HEK293T (cell line): ENCODE measurements around the gene CD300LF.
A peak's percentile ranks its signal among the peaks of the same experiment; 100 is the strongest.

Source experiments
- CTCF ChIA-PET: fragments of 350-600 bp; formaldehyde crosslinking; extraction: SDS; loops from one replicate; lab custom pipeline; 2021; ENCODE audit warnings: antibody characterized with exemption, inconsistent platforms; lab: Yijun Ruan, JAX
- POLR2A ChIA-PET: fragments of 350-600 bp; formaldehyde crosslinking; extraction: SDS; loops from one replicate; lab custom pipeline; 2020; ENCODE audit warnings: antibody characterized with exemption, inconsistent platforms; lab: Yijun Ruan, JAX
- DNase-seq: peaks from one replicate; pipeline ENCODE4 v3.0.0; 2012; ENCODE audit warnings: mixed read lengths; ENCODE audit errors: extremely low spot score
- ARNT ChIP-seq: fragments of 450-650 bp; IDR thresholded peaks from 2 replicates; pipeline ENCODE4 v1.6.1; 2017; ENCODE audit warnings: mild to moderate bottlenecking
- BHLHE40 ChIP-seq: fragments of 450-650 bp; IDR thresholded peaks from 2 replicates; pipeline ENCODE4 v1.6.1; 2016; ENCODE audit warnings: mild to moderate bottlenecking, moderate library complexity, borderline replicate concordance
- CTBP1 ChIP-seq: fragments of 450-650 bp; IDR thresholded peaks from 2 replicates; pipeline ENCODE4 v1.6.1; 2016; ENCODE audit warnings: borderline replicate concordance
- ELF4 ChIP-seq: fragments of 450-650 bp; IDR thresholded peaks from 2 replicates; pipeline ENCODE4 v1.6.1; 2017; ENCODE audit warnings: antibody characterized with exemption
- FOXA1 ChIP-seq: fragments of 450-650 bp; IDR thresholded peaks from 2 replicates; pipeline ENCODE4 v1.6.1; 2016; ENCODE audit warnings: mild to moderate bottlenecking
- FOXK2 ChIP-seq: fragments of 450-650 bp; IDR thresholded peaks from 2 replicates; pipeline ENCODE4 v1.6.1; 2016; ENCODE audit warnings: mild to moderate bottlenecking
- FOXM1 ChIP-seq: fragments of 450-650 bp; IDR thresholded peaks from 2 replicates; pipeline ENCODE4 v1.6.1; 2017; ENCODE audit warnings: mild to moderate bottlenecking, borderline replicate concordance
- HDGF ChIP-seq: fragments of 450-650 bp; IDR thresholded peaks from 2 replicates; pipeline ENCODE4 v1.6.1; 2017; ENCODE audit warnings: antibody characterized with exemption, borderline replicate concordance
- L3MBTL2 ChIP-seq: fragments of 450-650 bp; conservative IDR thresholded peaks from 2 replicates; pipeline ENCODE4 v1.6.1; 2016; ENCODE audit warnings: mild to moderate bottlenecking
- LEF1 ChIP-seq: fragments of 450-650 bp; IDR thresholded peaks from 2 replicates; pipeline ENCODE4 v1.6.1; 2017; ENCODE audit warnings: mild to moderate bottlenecking, borderline replicate concordance
- NFRKB ChIP-seq: fragments of 450-650 bp; IDR thresholded peaks from 2 replicates; pipeline ENCODE4 v1.6.1; 2016; ENCODE audit warnings: mild to moderate bottlenecking, moderate library complexity
- PKNOX1 ChIP-seq: fragments of 450-650 bp; IDR thresholded peaks from 2 replicates; pipeline ENCODE4 v1.6.1; 2016
- SP1 ChIP-seq: fragments of 450-650 bp; IDR thresholded peaks from 2 replicates; pipeline ENCODE4 v1.6.1; 2017
- SUZ12 ChIP-seq: fragments of 450-650 bp; IDR thresholded peaks from 2 replicates; pipeline ENCODE4 v1.6.1; 2016; ENCODE audit warnings: mild to moderate bottlenecking
- TARDBP ChIP-seq: fragments of 450-650 bp; IDR thresholded peaks from 2 replicates; pipeline ENCODE4 v1.6.1; 2016
- ZNF384 ChIP-seq: fragments of 450-650 bp; IDR thresholded peaks from 2 replicates; pipeline ENCODE4 v1.6.1; 2016

The CD300LF gene

GRCh38 chr17:74649909-74650308 is 62.8 kb downstream of the CD300LF start:
- DNase-seq: no peak
- POLR2A ChIA-PET: no interaction called here
- TF ChIP-seq ZNF384 (no peak), SUZ12 (no peak), LEF1 (no peak), CTBP1 (no peak), FOXA1 (no peak), HDGF (no peak), PKNOX1 (no peak), ELF4 (no peak), FOXM1 (no peak), BHLHE40 (no peak), TARDBP (no peak), NFRKB (no peak), L3MBTL2 (no peak), ARNT (no peak), SP1 (no peak)
- CTCF ChIA-PET: no interaction called here

- no peak for DNase-seq
- ChIA-PET POLR2A (interaction anchor here (0.6 kb wide), 1 partner anchor 104 kb away, joined by 3 read pairs; no protein-coding TSS in a partner anchor), CTCF (interaction anchor here (1.0 to 1.6 kb wide), 2 partner anchors 9 to 13 kb away, joined by 3 to 4 read pairs; no protein-coding TSS in a partner anchor)
- TF ChIP-seq CTBP1 (no peak), SUZ12 (no peak), HDGF (no peak), ZNF384 (no peak), ARNT (no peak), TARDBP (no peak), FOXM1 (no peak), LEF1 (no peak), NFRKB (no peak)
Observed at GRCh38 chr17:74647871-74648672, 64.7 kb downstream of the CD300LF start.

GRCh38 chr17:74646231-74646630 is 66.5 kb downstream of the CD300LF start:
- POLR2A ChIA-PET: no interaction called here
- no peak for DNase-seq
- TF ChIP-seq NFRKB (no peak), HDGF (no peak), LEF1 (no peak), FOXK2 (no peak), PKNOX1 (peak; percentile 39; the same call in 1 of the 2 replicates), ELF4 (no peak), SP1 (no peak), ARNT (no peak), BHLHE40 (no peak), SUZ12 (no peak), FOXM1 (no peak), ZNF384 (0 out of 2 replicates have a peak, but pooled peaks have one; percentile 5)
- CTCF ChIA-PET: interaction anchor here (0.7 kb wide), 1 partner anchor 37 kb away, joined by 3 read pairs; no protein-coding TSS in a partner anchor

- ChIA-PET CTCF (no interaction called here), POLR2A (no interaction called here)
- TF ChIP-seq FOXA1 (no peak), FOXK2 (no peak), BHLHE40 (no peak), ARNT (no peak), L3MBTL2 (no peak), PKNOX1 (no peak), NFRKB (no peak), LEF1 (no peak), TARDBP (no peak), ELF4 (no peak), SP1 (no peak), HDGF (no peak)
- no peak for DNase-seq
Observed at GRCh38 chr17:74645010-74645409, 67.7 kb downstream of the CD300LF start.

DNA sequence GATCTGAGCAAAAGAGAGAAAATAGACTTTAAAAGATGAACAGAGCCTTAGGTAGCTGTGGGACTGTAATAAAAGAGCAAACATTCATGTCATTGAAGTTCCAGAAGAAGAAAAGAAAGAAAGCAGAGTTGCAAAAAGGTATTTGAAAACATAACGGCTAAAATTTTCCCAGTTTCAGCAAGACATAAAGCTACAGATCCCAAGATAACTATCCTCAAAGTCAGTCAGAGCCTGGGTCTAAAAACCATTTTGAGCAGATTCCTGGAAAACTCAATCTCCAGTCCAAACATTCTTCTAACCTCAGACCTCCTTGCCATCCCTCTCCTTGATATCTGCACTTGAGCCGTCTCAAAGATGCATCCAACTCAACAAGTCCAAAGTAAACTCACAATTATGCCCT is 68.3 kb downstream of the CD300LF start:
- POLR2A ChIA-PET: no interaction called here
- CTCF ChIA-PET: interaction anchor here (0.6 to 1.5 kb wide), 2 partner anchors 25 to 33 kb away, joined by 3 to 4 read pairs; no protein-coding TSS in a partner anchor
- no peak for DNase-seq
- no peak for TF ChIP-seq HDGF
- no peak for TF ChIP-seq ARNT
- TF ChIP-seq NFRKB: no peak
- TF ChIP-seq SP1: no peak
- TF ChIP-seq ELF4: no peak
- TF ChIP-seq TARDBP: no peak
- no peak for TF ChIP-seq FOXK2
- TF ChIP-seq PKNOX1: no peak
- TF ChIP-seq FOXM1: no peak
- no peak for TF ChIP-seq CTBP1
